Activated CD8-positive, alpha-beta memory T cell treated with anti-CD3 and anti-CD28 coated beads for 4 hours (primary cell): ENCODE data around the gene CHRNB1.

Experiments used
- DNase-seq, 2 donors: peaks; one replicate each; pipeline ENCODE4 v3.0.0-alpha.2; 2020; ENCODE audit warnings: low read depth in 2 of 2

CHRNB1 gene

GRCh38 chr17:7437950-7438614 lies 6.8 kb upstream of the CHRNB1 start:
- DNase-seq: peak; percentile 16 to 33

GRCh38 chr17:7438656-7439460 lies 6.0 kb upstream of the CHRNB1 start:
- DNase-seq: no peak

- DNase-seq: no peak
These were observed 5.3 kb upstream of the CHRNB1 start, which contains the start of gene FGF11 for GRCh38 chr17:7439462-7440112. FGF11 (plus strand) TSS chr17:7439512; CDS start chr17:7439621, 109 bp downstream.

DNA sequence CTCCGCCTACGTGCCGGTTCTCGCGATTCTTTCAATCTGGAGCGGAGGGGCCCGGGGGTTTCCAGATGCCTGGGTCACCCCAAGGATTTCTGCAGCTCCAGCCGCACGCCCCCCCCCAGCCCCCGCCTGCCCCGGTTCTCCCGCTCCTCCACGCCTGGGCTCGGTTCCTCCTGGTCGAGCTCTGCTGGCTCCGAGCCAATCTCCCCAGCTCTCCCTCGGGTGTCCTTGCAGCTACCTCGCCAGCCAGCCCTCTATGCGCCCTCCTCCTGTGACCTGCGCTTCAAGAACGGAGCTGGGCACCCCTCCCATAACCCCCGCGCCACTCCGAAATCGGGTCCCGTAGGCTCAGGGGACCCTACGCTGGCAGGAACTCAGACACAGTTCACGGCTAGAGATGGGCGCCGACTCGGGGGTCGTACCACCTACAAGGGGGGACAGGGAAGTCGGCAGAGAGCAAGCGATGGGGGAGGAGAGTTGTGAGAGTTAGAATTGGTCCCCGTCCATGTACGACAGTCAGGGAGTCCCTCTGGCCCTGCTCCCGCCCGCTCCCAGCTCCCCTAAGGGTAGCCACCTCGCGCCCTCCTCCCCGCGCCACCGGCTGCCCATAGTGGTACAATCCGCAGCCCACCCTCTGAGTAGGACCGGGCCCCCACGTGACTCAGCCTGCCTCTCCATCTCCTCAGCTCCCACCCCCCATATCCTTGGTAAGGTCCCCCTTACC lies 4.6 kb upstream of the CHRNB1 start:
- DNase-seq: no peak

GRCh38 chr17:7440834-7441195 lies 4.0 kb upstream of the CHRNB1 start:
- no peak for DNase-seq

- DNase-seq: no peak
These were observed 3.6 kb upstream of the CHRNB1 start for GRCh38 chr17:7441266-7441665.

DNA sequence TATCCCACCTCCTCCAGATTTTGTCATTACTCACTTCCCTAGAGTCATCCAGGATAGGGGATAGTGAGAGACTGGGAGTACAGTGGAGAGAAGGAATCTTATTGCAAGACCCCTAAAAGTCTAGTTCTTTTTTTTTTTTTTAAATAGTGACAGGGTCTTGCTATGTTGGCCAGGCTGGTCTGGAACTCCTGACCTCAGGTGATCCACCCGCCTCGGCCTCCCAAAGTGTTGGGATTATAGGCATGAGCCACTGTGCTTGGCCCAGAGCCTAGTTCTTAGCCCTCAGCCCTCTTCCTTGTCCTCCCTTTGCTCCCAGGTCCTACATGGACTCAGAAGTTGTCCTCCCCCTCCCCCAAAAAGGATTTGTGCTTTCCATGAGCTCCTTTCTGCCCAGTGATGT lies 2.7 kb upstream of the CHRNB1 start:
- no peak for DNase-seq

GRCh38 chr17:7443499-7444485 lies 1.1 kb upstream of the CHRNB1 start:
- no peak for DNase-seq

GRCh38 chr17:7445619-7445968 lies 733 bp downstream of the CHRNB1 start:
- no peak for DNase-seq

GRCh38 chr17:7448461-7448860 lies 3.6 kb downstream of the CHRNB1 start:
- no peak for DNase-seq

DNA sequence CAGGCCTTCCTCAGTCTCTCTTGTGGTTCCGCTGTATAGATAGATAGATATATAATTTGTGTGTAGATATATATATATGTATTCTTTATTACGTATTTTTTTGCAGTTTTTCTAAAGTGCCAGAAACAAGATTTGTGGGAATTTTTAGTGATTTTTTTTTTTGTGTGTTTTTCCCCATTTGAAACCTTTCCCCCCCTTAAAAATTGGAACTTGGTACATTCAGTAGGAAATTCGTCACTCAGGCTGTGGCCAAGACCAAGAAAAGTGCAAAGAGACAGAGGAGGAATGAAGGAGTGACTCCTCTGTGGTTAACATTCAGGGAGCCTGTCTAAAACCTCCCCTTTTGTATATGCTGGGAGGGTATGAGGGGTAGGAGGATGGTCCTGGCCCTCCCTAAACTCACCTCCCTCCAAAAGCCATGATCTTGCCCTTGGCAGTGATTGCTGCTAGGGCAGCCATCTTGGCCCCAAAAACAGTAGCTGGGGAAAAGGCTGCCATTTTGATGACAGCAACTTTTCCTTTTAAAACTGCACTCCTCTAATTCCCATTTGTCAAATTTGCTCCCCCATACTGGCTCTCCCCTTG lies 15.2 kb downstream of the CHRNB1 start:
- no peak for DNase-seq

DNA sequence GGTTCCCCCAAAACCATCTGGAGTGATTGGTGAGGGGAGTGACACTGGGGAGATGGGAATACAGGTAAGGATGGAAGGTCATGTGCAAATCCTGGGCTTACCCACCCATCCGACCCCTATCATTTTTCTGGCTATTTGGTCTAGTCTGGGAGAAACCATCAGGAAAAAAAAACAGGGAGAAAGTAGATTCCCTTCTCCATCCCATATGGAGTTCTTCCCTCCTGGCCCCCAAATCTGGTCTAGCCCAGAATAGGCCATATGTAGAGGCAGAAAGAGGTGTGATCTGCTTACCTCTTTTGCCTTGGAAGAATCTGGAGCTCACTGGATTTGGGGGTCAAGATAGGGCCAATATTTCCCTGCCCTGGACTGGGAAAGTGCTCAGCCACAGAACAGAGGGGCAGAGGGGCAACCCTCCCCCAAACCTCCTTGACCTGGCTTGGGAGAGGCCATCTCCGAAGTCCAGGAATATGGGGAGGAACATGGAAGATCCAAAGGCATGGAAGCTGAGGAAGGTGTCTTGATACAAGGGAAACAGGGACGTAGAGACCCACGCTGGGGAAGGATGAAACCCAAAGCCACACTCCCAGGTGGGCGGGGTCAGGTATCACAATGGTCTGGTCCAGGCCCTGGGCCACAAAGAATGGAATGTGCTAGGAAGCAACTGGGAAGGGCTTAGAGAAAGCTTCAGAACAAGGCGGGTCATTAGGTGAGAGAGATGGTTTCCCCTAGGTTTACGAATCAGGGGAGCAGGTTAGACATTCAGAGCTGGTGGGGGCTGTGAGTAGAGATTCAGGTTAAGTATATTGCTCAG lies 16.2 kb downstream of the CHRNB1 start:
- no peak for DNase-seq

GRCh38 chr17:7462474-7463371 lies 17.9 kb downstream of the CHRNB1 start:
- no peak for DNase-seq

DNA sequence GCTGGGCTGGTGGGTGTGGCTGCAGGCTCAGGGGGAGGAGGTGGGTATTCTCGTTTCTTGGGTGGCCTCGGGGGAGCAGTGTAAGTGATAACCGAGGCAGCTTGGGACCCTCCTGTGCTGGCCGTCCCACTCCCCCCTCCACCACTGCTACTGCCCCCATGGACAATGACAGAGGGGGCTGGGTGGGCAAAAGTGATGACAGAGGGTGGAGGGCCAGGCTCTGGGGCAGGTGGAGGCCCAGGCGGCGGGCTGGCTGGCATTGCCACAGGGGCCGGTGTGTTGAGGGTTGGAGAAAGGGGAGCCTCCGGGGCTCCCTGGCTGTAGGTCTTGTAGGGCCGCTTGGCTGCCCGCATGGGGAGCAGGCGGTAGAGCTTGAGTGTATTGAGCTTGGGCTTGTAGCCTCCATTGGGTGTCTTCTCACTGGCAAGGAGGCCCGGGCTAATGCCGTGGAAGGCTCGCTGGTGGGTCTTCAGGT lies 18.5 kb downstream of the CHRNB1 start:
- DNase-seq: no peak

- no peak for DNase-seq
These were observed 19.2 kb downstream of the CHRNB1 start for GRCh38 chr17:7464081-7464480.

- no peak for DNase-seq
These were observed 20.9 kb downstream of the CHRNB1 start for GRCh38 chr17:7465597-7466275.

DNA sequence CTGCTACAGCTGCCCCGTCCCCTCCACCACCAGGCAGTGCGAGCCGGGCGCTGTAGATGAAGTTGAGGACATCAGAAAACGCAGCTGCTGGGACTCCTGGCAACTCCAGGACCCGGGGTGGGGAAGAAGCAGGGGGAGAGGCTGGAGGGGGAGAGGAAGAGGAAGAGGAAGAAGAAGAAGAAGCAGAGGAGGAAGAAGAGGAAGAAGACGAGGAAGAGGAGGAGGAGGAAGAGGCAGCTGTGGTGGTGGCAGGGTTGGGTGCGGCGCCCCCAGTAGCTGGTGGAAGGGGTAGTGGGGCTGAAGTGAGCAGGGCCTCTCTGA lies 21.4 kb downstream of the CHRNB1 start:
- DNase-seq: no peak

DNA sequence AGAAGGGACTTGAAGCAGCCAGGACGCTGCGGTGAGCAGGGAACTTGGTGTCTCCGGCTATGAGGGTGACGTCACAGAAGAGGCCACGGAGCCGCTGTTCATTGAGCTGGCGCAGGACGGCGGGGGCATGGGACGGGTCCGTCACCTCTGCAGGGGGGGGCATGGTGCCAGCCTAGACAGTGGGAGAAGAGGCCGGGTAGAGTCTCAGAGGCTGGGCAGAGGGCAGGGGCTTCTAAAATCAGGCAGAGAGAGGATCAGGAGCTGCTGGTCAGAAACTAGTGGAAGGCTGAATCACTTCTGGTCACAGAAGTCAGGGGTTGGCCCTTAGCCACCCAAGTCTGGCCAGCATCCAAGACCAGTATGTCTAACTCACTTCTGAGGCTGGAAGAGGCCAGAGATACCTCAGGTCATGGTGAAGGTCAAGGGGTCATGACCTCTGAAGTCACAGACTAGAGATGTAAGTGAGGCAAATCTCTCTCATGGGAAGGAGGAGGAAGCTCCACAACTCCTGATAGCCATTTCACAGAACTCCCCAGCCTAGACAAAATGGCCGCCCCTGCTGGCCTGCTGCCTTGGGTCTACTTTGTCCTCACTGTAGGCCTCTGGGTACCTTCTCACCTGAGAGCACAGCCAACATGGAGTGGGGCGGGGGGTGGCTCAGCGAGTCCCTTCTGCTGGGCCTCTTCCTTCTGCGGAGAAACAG lies 21.9 kb downstream of the CHRNB1 start:
- DNase-seq: no peak
